ENCODE data around the gene ABHD18.
"Not testable (repeated sequence)": the region's sequence is repeated elsewhere in the genome, so short reads cannot be mapped to it uniquely, and the experiment has no call there.

DNA sequence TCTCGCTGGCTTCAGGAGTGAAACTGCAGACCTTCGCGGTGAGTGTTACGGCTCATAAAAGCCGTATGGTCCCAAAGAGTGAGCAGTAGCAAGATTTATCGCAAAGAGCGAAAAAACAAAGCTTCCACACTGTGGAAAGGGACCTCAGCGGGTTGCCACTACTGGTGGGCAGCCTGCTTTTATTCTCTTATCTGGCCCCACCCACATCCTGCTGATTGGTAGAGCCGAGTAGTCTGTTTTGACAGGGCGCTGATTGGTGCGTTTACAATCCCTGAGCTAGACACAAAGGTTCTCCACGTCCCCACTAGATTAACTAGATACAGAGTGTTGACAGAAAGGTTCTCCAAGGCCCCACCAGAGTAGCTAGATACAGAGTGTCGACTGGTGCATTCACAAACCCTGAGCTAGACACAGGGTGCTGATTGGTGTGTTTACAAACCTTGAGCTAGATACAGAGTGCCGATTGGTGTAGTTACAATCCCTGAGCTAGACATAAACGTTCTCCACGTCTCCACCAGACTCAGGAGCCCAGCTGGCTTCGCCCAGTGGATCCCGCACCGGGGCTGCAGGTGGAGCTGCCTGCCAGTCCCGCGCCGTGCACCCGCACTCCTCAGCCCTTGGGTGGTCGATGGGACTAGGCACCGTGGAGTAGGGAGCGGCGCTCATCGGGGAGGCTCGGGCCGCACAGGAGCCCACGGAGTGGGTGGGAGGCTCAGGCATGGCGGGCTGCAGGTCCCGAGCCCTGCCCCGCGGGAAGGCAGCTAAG is 1.4 kb upstream of the ABHD18 start:
- TF ChIP-seq, protein P1, sequence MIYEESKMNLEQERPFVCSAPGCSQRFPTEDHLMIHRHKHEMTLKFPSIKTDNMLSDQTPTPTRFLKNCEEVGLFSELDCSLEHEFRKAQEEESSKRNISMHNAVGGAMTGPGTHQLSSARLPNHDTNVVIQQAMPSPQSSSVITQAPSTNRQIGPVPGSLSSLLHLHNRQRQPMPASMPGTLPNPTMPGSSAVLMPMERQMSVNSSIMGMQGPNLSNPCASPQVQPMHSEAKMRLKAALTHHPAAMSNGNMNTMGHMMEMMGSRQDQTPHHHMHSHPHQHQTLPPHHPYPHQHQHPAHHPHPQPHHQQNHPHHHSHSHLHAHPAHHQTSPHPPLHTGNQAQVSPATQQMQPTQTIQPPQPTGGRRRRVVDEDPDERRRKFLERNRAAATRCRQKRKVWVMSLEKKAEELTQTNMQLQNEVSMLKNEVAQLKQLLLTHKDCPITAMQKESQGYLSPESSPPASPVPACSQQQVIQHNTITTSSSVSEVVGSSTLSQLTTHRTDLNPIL (CRISPR knock-in tag; IDR thresholded peaks at IDR 0.05; ENCODE audit: low read depth): not testable (repeated sequence)
- TF ChIP-seq, protein P2, sequence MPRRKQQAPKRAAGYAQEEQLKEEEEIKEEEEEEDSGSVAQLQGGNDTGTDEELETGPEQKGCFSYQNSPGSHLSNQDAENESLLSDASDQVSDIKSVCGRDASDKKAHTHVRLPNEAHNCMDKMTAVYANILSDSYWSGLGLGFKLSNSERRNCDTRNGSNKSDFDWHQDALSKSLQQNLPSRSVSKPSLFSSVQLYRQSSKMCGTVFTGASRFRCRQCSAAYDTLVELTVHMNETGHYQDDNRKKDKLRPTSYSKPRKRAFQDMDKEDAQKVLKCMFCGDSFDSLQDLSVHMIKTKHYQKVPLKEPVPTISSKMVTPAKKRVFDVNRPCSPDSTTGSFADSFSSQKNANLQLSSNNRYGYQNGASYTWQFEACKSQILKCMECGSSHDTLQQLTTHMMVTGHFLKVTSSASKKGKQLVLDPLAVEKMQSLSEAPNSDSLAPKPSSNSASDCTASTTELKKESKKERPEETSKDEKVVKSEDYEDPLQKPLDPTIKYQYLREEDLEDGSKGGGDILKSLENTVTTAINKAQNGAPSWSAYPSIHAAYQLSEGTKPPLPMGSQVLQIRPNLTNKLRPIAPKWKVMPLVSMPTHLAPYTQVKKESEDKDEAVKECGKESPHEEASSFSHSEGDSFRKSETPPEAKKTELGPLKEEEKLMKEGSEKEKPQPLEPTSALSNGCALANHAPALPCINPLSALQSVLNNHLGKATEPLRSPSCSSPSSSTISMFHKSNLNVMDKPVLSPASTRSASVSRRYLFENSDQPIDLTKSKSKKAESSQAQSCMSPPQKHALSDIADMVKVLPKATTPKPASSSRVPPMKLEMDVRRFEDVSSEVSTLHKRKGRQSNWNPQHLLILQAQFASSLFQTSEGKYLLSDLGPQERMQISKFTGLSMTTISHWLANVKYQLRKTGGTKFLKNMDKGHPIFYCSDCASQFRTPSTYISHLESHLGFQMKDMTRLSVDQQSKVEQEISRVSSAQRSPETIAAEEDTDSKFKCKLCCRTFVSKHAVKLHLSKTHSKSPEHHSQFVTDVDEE (CRISPR knock-in tag; IDR thresholded peaks at IDR 0.05): not testable (repeated sequence)
- TF ChIP-seq, protein P3, sequence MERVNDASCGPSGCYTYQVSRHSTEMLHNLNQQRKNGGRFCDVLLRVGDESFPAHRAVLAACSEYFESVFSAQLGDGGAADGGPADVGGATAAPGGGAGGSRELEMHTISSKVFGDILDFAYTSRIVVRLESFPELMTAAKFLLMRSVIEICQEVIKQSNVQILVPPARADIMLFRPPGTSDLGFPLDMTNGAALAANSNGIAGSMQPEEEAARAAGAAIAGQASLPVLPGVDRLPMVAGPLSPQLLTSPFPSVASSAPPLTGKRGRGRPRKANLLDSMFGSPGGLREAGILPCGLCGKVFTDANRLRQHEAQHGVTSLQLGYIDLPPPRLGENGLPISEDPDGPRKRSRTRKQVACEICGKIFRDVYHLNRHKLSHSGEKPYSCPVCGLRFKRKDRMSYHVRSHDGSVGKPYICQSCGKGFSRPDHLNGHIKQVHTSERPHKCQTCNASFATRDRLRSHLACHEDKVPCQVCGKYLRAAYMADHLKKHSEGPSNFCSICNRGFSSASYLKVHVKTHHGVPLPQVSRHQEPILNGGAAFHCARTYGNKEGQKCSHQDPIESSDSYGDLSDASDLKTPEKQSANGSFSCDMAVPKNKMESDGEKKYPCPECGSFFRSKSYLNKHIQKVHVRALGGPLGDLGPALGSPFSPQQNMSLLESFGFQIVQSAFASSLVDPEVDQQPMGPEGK (CRISPR knock-in tag; IDR thresholded peaks at IDR 0.05; ENCODE audit: borderline replicate concordance): not testable (repeated sequence)
- TF ChIP-seq ZFP3 (CRISPR knock-in tag; IDR thresholded peaks at IDR 0.05); TCF4 (CRISPR knock-in tag; IDR thresholded peaks at IDR 0.05; ENCODE audit: borderline replicate concordance); ISL1 (CRISPR knock-in tag; IDR thresholded peaks at IDR 0.05); ARNTL (CRISPR knock-in tag; IDR thresholded peaks at IDR 0.05; ENCODE audit: borderline replicate concordance, low read depth); ZC3H10 (CRISPR knock-in tag; IDR thresholded peaks at IDR 0.05); OSR1 (CRISPR knock-in tag; IDR thresholded peaks at IDR 0.05): not testable (repeated sequence)
